Measurements from ENCODE around the gene DCAF8L2. TPM values are rescaled to one million over a fixed set of nuclear protein-coding genes. Genes with fewer than 3 reads are reported as not detected.

Gene DCAF8L2
- total RNA-seq, 1 donor from 2014 or later: not detected

- no peaks in the 10 kb centered on the region for H3K27me3 Mint-ChIP-seq (ENCODE audit: low read depth, unreplicated experiment)
- no peak for FAIRE-seq
These were observed 35.9 kb downstream of the DCAF8L2 start for GRCh38 chrX:27626066-27626465.

GRCh38 chrX:27633328-27633727 lies 43.2 kb downstream of the DCAF8L2 start:
- no peaks in the 10 kb centered on the region for H3K4me1 Mint-ChIP-seq (ENCODE audit: low read depth, unreplicated experiment)
- peaks cover 3% of the 10 kb centered on the region for H3K9me3 Mint-ChIP-seq (ENCODE audit: unreplicated experiment)
- H3K4me1 ChIP-seq (ENCODE audit: insufficient read depth, low read length): no peaks in the 10 kb centered on the region
- H3K36me3 Mint-ChIP-seq (ENCODE audit: low read depth, unreplicated experiment): no peaks in the 10 kb centered on the region
- no peak overlapping the region for H3K27ac Mint-ChIP-seq (ENCODE audit: unreplicated experiment)
- H2AFZ ChIP-seq (ENCODE audit: low read depth, low read length): no peak overlapping the region
- H3K4me2 ChIP-seq (ENCODE audit: low read length): no peak overlapping the region
- no peak overlapping the region for H3K27ac ChIP-seq (ENCODE audit: low read depth, low read length)
- no peak for TF ChIP-seq EZH2 (IDR thresholded peaks at IDR 0.05; ENCODE audit: insufficient read depth, low read length)
- TF ChIP-seq, protein P1, sequence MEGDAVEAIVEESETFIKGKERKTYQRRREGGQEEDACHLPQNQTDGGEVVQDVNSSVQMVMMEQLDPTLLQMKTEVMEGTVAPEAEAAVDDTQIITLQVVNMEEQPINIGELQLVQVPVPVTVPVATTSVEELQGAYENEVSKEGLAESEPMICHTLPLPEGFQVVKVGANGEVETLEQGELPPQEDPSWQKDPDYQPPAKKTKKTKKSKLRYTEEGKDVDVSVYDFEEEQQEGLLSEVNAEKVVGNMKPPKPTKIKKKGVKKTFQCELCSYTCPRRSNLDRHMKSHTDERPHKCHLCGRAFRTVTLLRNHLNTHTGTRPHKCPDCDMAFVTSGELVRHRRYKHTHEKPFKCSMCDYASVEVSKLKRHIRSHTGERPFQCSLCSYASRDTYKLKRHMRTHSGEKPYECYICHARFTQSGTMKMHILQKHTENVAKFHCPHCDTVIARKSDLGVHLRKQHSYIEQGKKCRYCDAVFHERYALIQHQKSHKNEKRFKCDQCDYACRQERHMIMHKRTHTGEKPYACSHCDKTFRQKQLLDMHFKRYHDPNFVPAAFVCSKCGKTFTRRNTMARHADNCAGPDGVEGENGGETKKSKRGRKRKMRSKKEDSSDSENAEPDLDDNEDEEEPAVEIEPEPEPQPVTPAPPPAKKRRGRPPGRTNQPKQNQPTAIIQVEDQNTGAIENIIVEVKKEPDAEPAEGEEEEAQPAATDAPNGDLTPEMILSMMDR (IDR thresholded peaks at IDR 0.05; ENCODE audit: insufficient read depth, low read depth, low read length): no peak
- no peak for FAIRE-seq
- H3K9ac ChIP-seq (ENCODE audit: low read length): no peak overlapping the region
- peaks cover 2% of the 10 kb centered on the region for H3K27me3 Mint-ChIP-seq (ENCODE audit: low read depth, unreplicated experiment)
- no peaks in the 10 kb centered on the region for H3K27me3 ChIP-seq (ENCODE audit: insufficient read depth, low read length)
- H3K4me3 ChIP-seq (ENCODE audit: insufficient read depth, low read depth, low read length): no peak overlapping the region
- DNase-seq (ENCODE audit: low read depth): no peak
- H4K20me1 ChIP-seq (ENCODE audit: insufficient read depth, low read length): no peaks in the 10 kb centered on the region
- H3K4me3 Mint-ChIP-seq (ENCODE audit: unreplicated experiment): no peak overlapping the region
- H3K79me2 ChIP-seq (ENCODE audit: insufficient read depth, low read length): no peaks in the 10 kb centered on the region
- no peaks in the 10 kb centered on the region for H3K9me3 ChIP-seq (ENCODE audit: insufficient read depth, low read depth, low read length)
- no peaks in the 10 kb centered on the region for H3K36me3 ChIP-seq (ENCODE audit: insufficient read depth, low read length)

More at GRCh38 chrX:27626066-27626465, 35.9 kb downstream of the DCAF8L2 start:
- H3K36me3 Mint-ChIP-seq (ENCODE audit: low read depth, unreplicated experiment): no peaks in the 10 kb centered on the region
- Histone ChIP-seq H3K4me2 (ENCODE audit: low read length) (no peak overlapping the region), H3K27ac (ENCODE audit: low read depth, low read length) (no peak overlapping the region), H2AFZ (ENCODE audit: low read depth, low read length) (no peak overlapping the region), H3K4me1 (ENCODE audit: insufficient read depth, low read length) (no peaks in the 10 kb centered on the region), H4K20me1 (ENCODE audit: insufficient read depth, low read length) (no peaks in the 10 kb centered on the region), H3K27me3 (ENCODE audit: insufficient read depth, low read length) (no peaks in the 10 kb centered on the region), H3K79me2 (ENCODE audit: insufficient read depth, low read length) (no peaks in the 10 kb centered on the region), H3K4me3 (ENCODE audit: insufficient read depth, low read depth, low read length) (no peak overlapping the region), H3K9ac (ENCODE audit: low read length) (no peak overlapping the region), H3K36me3 (ENCODE audit: insufficient read depth, low read length) (no peaks in the 10 kb centered on the region), H3K9me3 (ENCODE audit: insufficient read depth, low read depth, low read length) (no peaks in the 10 kb centered on the region)
- no peaks in the 10 kb centered on the region for H3K9me3 Mint-ChIP-seq (ENCODE audit: unreplicated experiment)
- no peak for DNase-seq (ENCODE audit: low read depth)
- no peak overlapping the region for H3K4me3 Mint-ChIP-seq (ENCODE audit: unreplicated experiment)
- TF ChIP-seq EZH2 (IDR thresholded peaks at IDR 0.05; ENCODE audit: insufficient read depth, low read length): no peak
- TF ChIP-seq, protein P1 (IDR thresholded peaks at IDR 0.05; ENCODE audit: insufficient read depth, low read depth, low read length): no peak
- H3K27ac Mint-ChIP-seq (ENCODE audit: unreplicated experiment): no peak overlapping the region
- no peaks in the 10 kb centered on the region for H3K4me1 Mint-ChIP-seq (ENCODE audit: low read depth, unreplicated experiment)

GRCh38 chrX:27656581-27656980 lies 66.4 kb downstream of the DCAF8L2 start:
- H3K4me2 ChIP-seq (ENCODE audit: low read length): no peak overlapping the region
- no peaks in the 10 kb centered on the region for H3K27me3 ChIP-seq (ENCODE audit: insufficient read depth, low read length)
- H3K9me3 ChIP-seq (ENCODE audit: insufficient read depth, low read depth, low read length): no peaks in the 10 kb centered on the region
- H3K9ac ChIP-seq (ENCODE audit: low read length): no peak overlapping the region
- FAIRE-seq (peak; percentile 43), DNase-seq (ENCODE audit: low read depth) (no peak)
- no peaks in the 10 kb centered on the region for H3K36me3 ChIP-seq (ENCODE audit: insufficient read depth, low read length)
- Mint-ChIP-seq H3K27me3 (ENCODE audit: low read depth, unreplicated experiment) (no peaks in the 10 kb centered on the region), H3K27ac (ENCODE audit: unreplicated experiment) (no peak overlapping the region), H3K4me1 (ENCODE audit: low read depth, unreplicated experiment) (no peaks in the 10 kb centered on the region), H3K9me3 (ENCODE audit: unreplicated experiment) (no peaks in the 10 kb centered on the region), H3K4me3 (ENCODE audit: unreplicated experiment) (no peak overlapping the region), H3K36me3 (ENCODE audit: low read depth, unreplicated experiment) (no peaks in the 10 kb centered on the region)
- no peak overlapping the region for H3K4me3 ChIP-seq (ENCODE audit: insufficient read depth, low read depth, low read length)
- TF ChIP-seq, protein P1 (IDR thresholded peaks at IDR 0.05; ENCODE audit: insufficient read depth, low read depth, low read length): no peak
- no peak for TF ChIP-seq EZH2 (IDR thresholded peaks at IDR 0.05; ENCODE audit: insufficient read depth, low read length)
- no peaks in the 10 kb centered on the region for H3K4me1 ChIP-seq (ENCODE audit: insufficient read depth, low read length)
- no peak overlapping the region for H2AFZ ChIP-seq (ENCODE audit: low read depth, low read length)
- no peak overlapping the region for H3K27ac ChIP-seq (ENCODE audit: low read depth, low read length)
- H4K20me1 ChIP-seq (ENCODE audit: insufficient read depth, low read length): no peaks in the 10 kb centered on the region
- H3K79me2 ChIP-seq (ENCODE audit: insufficient read depth, low read length): no peaks in the 10 kb centered on the region
